Measurements from ENCODE around the gene STUB1.

Gene STUB1

DNA sequence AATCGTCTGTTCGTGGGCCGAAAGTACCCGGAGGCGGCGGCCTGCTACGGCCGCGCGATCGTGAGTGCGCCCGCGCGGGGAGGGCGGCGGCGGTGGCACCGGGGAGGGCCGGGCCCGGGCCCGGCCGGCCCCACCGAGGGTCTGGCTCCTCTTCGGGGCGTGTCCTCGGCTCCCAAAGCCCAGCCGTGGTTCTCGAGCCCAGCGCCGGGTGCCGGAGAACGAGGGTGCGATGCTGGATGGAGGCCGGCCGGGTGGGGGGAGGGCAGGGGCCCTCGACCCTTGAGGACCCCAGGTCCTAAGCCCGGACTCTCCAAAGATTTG lies 375 bp downstream of the STUB1 start:
- Histone ChIP-seq H3K9me3 (ENCODE audit: control insufficient read depth, low read length) (no peaks in the 10 kb centered on the region), H3K79me2 (peaks cover 8% of the 10 kb centered on the region), H3K9ac (peak overlapping the region; percentile 73), H3K4me1 (peaks cover 9% of the 10 kb centered on the region), H3K4me3 (ENCODE audit: low read depth, low read length) (peak overlapping the region; percentile 77), H3K36me3 (ENCODE audit: control insufficient read depth, insufficient read depth, low read length) (no peaks in the 10 kb centered on the region), H3K4me2 (ENCODE audit: low read length) (peak overlapping the region; percentile 79), H3K27me3 (ENCODE audit: control insufficient read depth, insufficient read depth, low read length) (no peaks in the 10 kb centered on the region), H2AFZ (no peak overlapping the region), H3K27ac (peak overlapping the region; percentile 79)
- TF ChIP-seq, protein P1, sequence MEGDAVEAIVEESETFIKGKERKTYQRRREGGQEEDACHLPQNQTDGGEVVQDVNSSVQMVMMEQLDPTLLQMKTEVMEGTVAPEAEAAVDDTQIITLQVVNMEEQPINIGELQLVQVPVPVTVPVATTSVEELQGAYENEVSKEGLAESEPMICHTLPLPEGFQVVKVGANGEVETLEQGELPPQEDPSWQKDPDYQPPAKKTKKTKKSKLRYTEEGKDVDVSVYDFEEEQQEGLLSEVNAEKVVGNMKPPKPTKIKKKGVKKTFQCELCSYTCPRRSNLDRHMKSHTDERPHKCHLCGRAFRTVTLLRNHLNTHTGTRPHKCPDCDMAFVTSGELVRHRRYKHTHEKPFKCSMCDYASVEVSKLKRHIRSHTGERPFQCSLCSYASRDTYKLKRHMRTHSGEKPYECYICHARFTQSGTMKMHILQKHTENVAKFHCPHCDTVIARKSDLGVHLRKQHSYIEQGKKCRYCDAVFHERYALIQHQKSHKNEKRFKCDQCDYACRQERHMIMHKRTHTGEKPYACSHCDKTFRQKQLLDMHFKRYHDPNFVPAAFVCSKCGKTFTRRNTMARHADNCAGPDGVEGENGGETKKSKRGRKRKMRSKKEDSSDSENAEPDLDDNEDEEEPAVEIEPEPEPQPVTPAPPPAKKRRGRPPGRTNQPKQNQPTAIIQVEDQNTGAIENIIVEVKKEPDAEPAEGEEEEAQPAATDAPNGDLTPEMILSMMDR (IDR thresholded peaks at IDR 0.05), result no peak

DNA sequence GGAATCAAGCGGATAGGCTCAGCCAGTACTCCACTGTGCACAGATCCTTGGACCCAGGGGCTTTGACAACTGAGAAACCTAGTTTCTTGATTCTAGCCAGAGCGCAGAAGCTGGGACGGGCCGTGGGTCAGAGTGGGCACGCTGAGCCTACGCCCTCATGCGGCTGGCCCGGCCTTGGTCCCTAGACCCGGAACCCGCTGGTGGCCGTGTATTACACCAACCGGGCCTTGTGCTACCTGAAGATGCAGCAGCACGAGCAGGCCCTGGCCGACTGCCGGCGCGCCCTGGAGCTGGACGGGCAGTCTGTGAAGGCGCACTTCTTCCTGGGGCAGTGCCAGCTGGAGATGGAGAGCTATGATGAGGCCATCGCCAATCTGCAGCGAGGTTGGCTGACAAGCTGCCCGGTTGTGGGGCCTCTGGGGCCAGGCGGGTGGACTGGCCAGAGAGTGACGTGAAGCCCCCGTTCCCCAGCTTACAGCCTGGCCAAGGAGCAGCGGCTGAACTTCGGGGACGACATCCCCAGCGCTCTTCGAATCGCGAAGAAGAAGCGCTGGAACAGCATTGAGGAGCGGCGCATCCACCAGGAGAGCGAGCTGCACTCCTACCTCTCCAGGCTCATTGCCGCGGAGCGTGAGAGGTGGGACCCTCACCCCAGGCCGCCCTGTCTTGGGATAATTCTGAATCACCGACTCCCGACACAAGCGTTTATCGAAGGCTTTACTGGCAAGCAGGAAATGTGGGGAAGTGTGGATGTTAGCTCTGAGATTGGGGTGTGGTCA lies 946 bp downstream of the STUB1 start:
- Histone ChIP-seq H3K79me2 (peaks cover 8% of the 10 kb centered on the region), H3K36me3 (ENCODE audit: control insufficient read depth, insufficient read depth, low read length) (no peaks in the 10 kb centered on the region), H2AFZ (no peak overlapping the region), H3K27me3 (ENCODE audit: control insufficient read depth, insufficient read depth, low read length) (no peaks in the 10 kb centered on the region), H3K9ac (peak overlapping the region; percentile 73), H3K27ac (peak overlapping the region; percentile 79), H3K4me1 (peaks cover 9% of the 10 kb centered on the region), H3K4me3 (ENCODE audit: low read depth, low read length) (peak overlapping the region; percentile 77), H3K4me2 (ENCODE audit: low read length) (peak overlapping the region; percentile 79), H3K9me3 (ENCODE audit: control insufficient read depth, low read length) (no peaks in the 10 kb centered on the region)
- TF ChIP-seq, protein P1 (IDR thresholded peaks at IDR 0.05), result peak; percentile 21

DNA sequence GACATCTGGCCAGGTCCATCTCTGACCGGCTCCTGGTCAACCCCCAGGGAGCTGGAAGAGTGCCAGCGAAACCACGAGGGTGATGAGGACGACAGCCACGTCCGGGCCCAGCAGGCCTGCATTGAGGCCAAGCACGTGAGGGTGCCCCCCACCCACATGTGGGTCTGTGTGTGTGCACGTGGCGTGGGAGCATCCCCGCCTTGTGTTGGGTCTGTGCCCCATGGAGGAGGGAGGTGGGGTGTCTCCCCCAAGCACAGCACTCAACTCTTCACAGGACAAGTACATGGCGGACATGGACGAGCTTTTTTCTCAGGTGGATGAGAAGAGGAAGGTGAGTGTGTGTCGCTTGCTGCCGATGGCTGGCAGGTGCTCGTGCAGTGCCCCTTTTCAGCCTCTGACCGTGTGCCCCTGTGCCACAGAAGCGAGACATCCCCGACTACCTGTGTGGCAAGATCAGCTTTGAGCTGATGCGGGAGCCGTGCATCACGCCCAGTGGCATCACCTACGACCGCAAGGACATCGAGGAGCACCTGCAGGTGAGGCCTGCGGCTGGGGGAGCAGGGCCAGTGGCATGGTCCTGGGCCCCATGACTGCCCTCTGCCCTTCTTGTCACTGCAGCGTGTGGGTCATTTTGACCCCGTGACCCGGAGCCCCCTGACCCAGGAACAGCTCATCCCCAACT lies 1.7 kb downstream of the STUB1 start:
- Histone ChIP-seq H2AFZ (no peak overlapping the region), H3K9me3 (ENCODE audit: control insufficient read depth, low read length) (no peaks in the 10 kb centered on the region), H3K4me1 (peaks cover 9% of the 10 kb centered on the region), H3K27me3 (ENCODE audit: control insufficient read depth, insufficient read depth, low read length) (no peaks in the 10 kb centered on the region), H3K36me3 (ENCODE audit: control insufficient read depth, insufficient read depth, low read length) (no peaks in the 10 kb centered on the region), H3K4me2 (ENCODE audit: low read length) (peak overlapping the region; percentile 11), H3K79me2 (peaks cover 8% of the 10 kb centered on the region), H3K9ac (no peak overlapping the region), H3K27ac (peak overlapping the region; percentile 79), H3K4me3 (ENCODE audit: low read depth, low read length) (peak overlapping the region; percentile 77)
- TF ChIP-seq, protein P1 (IDR thresholded peaks at IDR 0.05), result no peak

DNA sequence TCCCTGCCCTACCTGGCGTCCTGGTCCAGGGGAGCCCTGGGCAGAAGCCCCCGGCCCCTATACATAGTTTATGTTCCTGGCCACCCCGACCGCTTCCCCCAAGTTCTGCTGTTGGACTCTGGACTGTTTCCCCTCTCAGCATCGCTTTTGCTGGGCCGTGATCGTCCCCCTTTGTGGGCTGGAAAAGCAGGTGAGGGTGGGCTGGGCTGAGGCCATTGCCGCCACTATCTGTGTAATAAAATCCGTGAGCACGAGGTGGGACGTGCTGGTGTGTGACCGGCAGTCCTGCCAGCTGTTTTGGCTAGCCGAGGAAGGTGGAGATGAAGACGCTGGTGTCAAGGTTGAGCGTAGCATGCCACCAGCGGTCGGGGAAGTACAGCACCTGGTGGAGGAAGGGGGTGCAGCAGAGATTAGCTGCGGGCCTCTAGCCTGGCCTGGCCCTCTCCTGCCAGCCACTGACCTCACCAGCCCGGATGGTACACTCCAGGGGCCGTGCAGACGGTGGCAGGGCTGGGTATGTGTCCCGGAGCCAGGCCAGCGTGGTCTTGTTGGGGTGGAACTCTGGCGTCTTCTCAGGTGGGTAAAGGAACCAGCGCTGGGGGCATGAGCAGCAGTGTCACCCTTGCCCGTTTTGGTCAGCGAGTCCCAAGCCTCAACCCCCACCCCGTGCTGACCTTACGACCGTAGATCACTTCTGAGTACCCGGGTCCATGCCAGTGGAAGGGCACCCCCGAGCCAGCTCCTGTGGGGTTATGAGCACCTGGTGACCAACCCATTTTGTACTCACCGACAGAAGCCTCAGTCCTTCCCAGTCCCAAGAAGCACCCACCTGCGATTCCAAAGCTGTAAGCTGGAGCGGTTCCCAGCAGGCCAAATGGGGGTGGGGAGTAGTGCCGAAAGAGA lies 2.5 kb downstream of the STUB1 start:
- H3K9ac ChIP-seq, result no peak overlapping the region
- H3K27ac ChIP-seq, result no peak overlapping the region
- no peaks in the 10 kb centered on the region for H3K36me3 ChIP-seq (ENCODE audit: control insufficient read depth, insufficient read depth, low read length)
- no peak overlapping the region for H3K4me3 ChIP-seq (ENCODE audit: low read depth, low read length)
- peaks cover 8% of the 10 kb centered on the region for H3K79me2 ChIP-seq
- H3K9me3 ChIP-seq (ENCODE audit: control insufficient read depth, low read length), result no peaks in the 10 kb centered on the region
- no peaks in the 10 kb centered on the region for H3K27me3 ChIP-seq (ENCODE audit: control insufficient read depth, insufficient read depth, low read length)
- H3K4me1 ChIP-seq, result peaks cover 9% of the 10 kb centered on the region
- TF ChIP-seq, protein P1 (IDR thresholded peaks at IDR 0.05), result no peak
- no peak overlapping the region for H2AFZ ChIP-seq
- peak overlapping the region; percentile 76 for H3K4me2 ChIP-seq (ENCODE audit: low read length)
